Measurements from ENCODE around the gene SLC26A8. TPM values are rescaled to one million over a fixed set of nuclear protein-coding genes. Genes with fewer than 3 reads are reported as not detected.
"Not testable (repeated sequence)": the region's sequence is repeated elsewhere in the genome, so short reads cannot be mapped to it uniquely, and the experiment has no call there.

SLC26A8 gene
- total RNA-seq, 2 experiments from 2014 or later: not detected

GRCh38 chr6:36000451-36000850 is 24.0 kb downstream of the SLC26A8 start:
- DNase-seq (no peak), ATAC-seq (no peak)
- Mint-ChIP-seq H3K4me1 (ENCODE audit: low read depth) (no peaks in the 10 kb centered on the region), H3K36me3 (ENCODE audit: low read depth) (no peaks in the 10 kb centered on the region), H3K27me3 (ENCODE audit: low read depth) (peaks cover 9% of the 10 kb centered on the region), H3K9me3 (ENCODE audit: insufficient read depth) (no peaks in the 10 kb centered on the region), H3K27ac (no peak overlapping the region), H3K4me3 (no peak overlapping the region)
- ChIA-PET CTCF (interaction anchor here (1.3 kb wide), 1 partner anchor 96 kb away, joined by 4 read pairs; no protein-coding TSS in a partner anchor), POLR2A (no interaction called here)

GRCh38 chr6:35993150-35993549 is 31.3 kb downstream of the SLC26A8 start:
- DNase-seq: no peak
- Mint-ChIP-seq H3K36me3 (ENCODE audit: low read depth) (no peaks in the 10 kb centered on the region), H3K27ac (no peak overlapping the region), H3K9me3 (ENCODE audit: insufficient read depth) (no peaks in the 10 kb centered on the region), H3K27me3 (ENCODE audit: low read depth) (peaks cover 15% of the 10 kb centered on the region), H3K4me3 (no peak overlapping the region), H3K4me1 (ENCODE audit: low read depth) (no peaks in the 10 kb centered on the region)
- CTCF ChIA-PET: no interaction called here
- POLR2A ChIA-PET: no interaction called here
- ATAC-seq: no peak

- H3K36me3 Mint-ChIP-seq (ENCODE audit: low read depth); DNase-seq; H3K27ac Mint-ChIP-seq; CTCF ChIA-PET; POLR2A ChIA-PET; H3K4me3 Mint-ChIP-seq; H3K4me1 Mint-ChIP-seq (ENCODE audit: low read depth); ATAC-seq; H3K9me3 Mint-ChIP-seq (ENCODE audit: insufficient read depth): not testable (repeated sequence)
- peaks cover 14% of the 10 kb centered on the region for H3K27me3 Mint-ChIP-seq (ENCODE audit: low read depth)
These were observed 36.4 kb downstream of the SLC26A8 start for GRCh38 chr6:35988047-35988446.

- no peak overlapping the region for H3K4me3 Mint-ChIP-seq
- H3K27ac Mint-ChIP-seq: no peak overlapping the region
- no peak for DNase-seq
- no peaks in the 10 kb centered on the region for H3K9me3 Mint-ChIP-seq (ENCODE audit: insufficient read depth)
- no peaks in the 10 kb centered on the region for H3K36me3 Mint-ChIP-seq (ENCODE audit: low read depth)
- H3K4me1 Mint-ChIP-seq (ENCODE audit: low read depth): no peaks in the 10 kb centered on the region
- no peak for ATAC-seq
- peaks cover 14% of the 10 kb centered on the region for H3K27me3 Mint-ChIP-seq (ENCODE audit: low read depth)
- POLR2A ChIA-PET: no interaction called here
- CTCF ChIA-PET: no interaction called here
These were observed 39.7 kb downstream of the SLC26A8 start for GRCh38 chr6:35984701-35985100.

- Mint-ChIP-seq H3K36me3 (ENCODE audit: low read depth) (no peaks in the 10 kb centered on the region), H3K9me3 (ENCODE audit: insufficient read depth) (no peaks in the 10 kb centered on the region), H3K27ac (no peak overlapping the region), H3K4me3 (no peak overlapping the region), H3K4me1 (ENCODE audit: low read depth) (no peaks in the 10 kb centered on the region), H3K27me3 (ENCODE audit: low read depth) (peaks cover 10% of the 10 kb centered on the region)
- POLR2A ChIA-PET: no interaction called here
- DNase-seq (no peak), ATAC-seq (no peak)
- CTCF ChIA-PET: no interaction called here
These were observed 43.3 kb downstream of the SLC26A8 start for GRCh38 chr6:35980991-35981645.

- DNase-seq; H3K4me1 Mint-ChIP-seq (ENCODE audit: low read depth); ATAC-seq; H3K4me3 Mint-ChIP-seq; H3K36me3 Mint-ChIP-seq (ENCODE audit: low read depth); POLR2A ChIA-PET; H3K9me3 Mint-ChIP-seq (ENCODE audit: insufficient read depth); H3K27ac Mint-ChIP-seq; H3K27me3 Mint-ChIP-seq (ENCODE audit: low read depth): not testable (repeated sequence)
- CTCF ChIA-PET: interaction anchor here (1.3 kb wide), 1 partner anchor 115 kb away, joined by 6 read pairs; no protein-coding TSS in a partner anchor
These were observed 44.3 kb downstream of the SLC26A8 start for GRCh38 chr6:35980126-35980525.

- no peaks in the 10 kb centered on the region for H3K9me3 Mint-ChIP-seq (ENCODE audit: insufficient read depth)
- POLR2A ChIA-PET: no interaction called here
- peaks cover 6% of the 10 kb centered on the region for H3K27me3 Mint-ChIP-seq (ENCODE audit: low read depth)
- ATAC-seq (no peak), DNase-seq (no peak)
- no peak overlapping the region for H3K27ac Mint-ChIP-seq
- H3K36me3 Mint-ChIP-seq (ENCODE audit: low read depth): no peaks in the 10 kb centered on the region
- no peak overlapping the region for H3K4me3 Mint-ChIP-seq
- H3K4me1 Mint-ChIP-seq (ENCODE audit: low read depth): peaks cover 2% of the 10 kb centered on the region
- CTCF ChIA-PET: interaction anchor here (0.9 kb wide), 1 partner anchor 119 kb away, joined by 3 read pairs; no protein-coding TSS in a partner anchor
These were observed 47.1 kb downstream of the SLC26A8 start for GRCh38 chr6:35977308-35977707.

- Mint-ChIP-seq H3K9me3 (ENCODE audit: insufficient read depth) (no peaks in the 10 kb centered on the region), H3K36me3 (ENCODE audit: low read depth) (no peaks in the 10 kb centered on the region), H3K4me3 (no peak overlapping the region), H3K4me1 (ENCODE audit: low read depth) (peaks cover 2% of the 10 kb centered on the region), H3K27ac (no peak overlapping the region), H3K27me3 (ENCODE audit: low read depth) (no peaks in the 10 kb centered on the region)
- ChIA-PET CTCF (interaction anchor here (0.8 to 1.5 kb wide), 2 partner anchors 19 to 59 kb away, joined by 3 read pairs; no protein-coding TSS in a partner anchor), POLR2A (no interaction called here)
- no peak for ATAC-seq
- DNase-seq: no peak
These were observed 50.7 kb downstream of the SLC26A8 start for GRCh38 chr6:35973670-35974222.

- H3K4me1 Mint-ChIP-seq (ENCODE audit: low read depth): peaks cover 2% of the 10 kb centered on the region
- ATAC-seq (no peak), DNase-seq (no peak)
- no peak overlapping the region for H3K27ac Mint-ChIP-seq
- H3K4me3 Mint-ChIP-seq: no peak overlapping the region
- no peaks in the 10 kb centered on the region for H3K36me3 Mint-ChIP-seq (ENCODE audit: low read depth)
- CTCF ChIA-PET: interaction anchor here (0.8 to 1.5 kb wide), 2 partner anchors 18 to 60 kb away, joined by 3 read pairs; no protein-coding TSS in a partner anchor
- H3K27me3 Mint-ChIP-seq (ENCODE audit: low read depth): no peaks in the 10 kb centered on the region
- no peaks in the 10 kb centered on the region for H3K9me3 Mint-ChIP-seq (ENCODE audit: insufficient read depth)
- POLR2A ChIA-PET: no interaction called here
These were observed 51.7 kb downstream of the SLC26A8 start for GRCh38 chr6:35972471-35973367.

GRCh38 chr6:35970181-35970580 is 54.3 kb downstream of the SLC26A8 start:
- no peaks in the 10 kb centered on the region for H3K36me3 Mint-ChIP-seq (ENCODE audit: low read depth)
- ChIA-PET CTCF (no interaction called here), POLR2A (no interaction called here)
- no peak for DNase-seq
- no peak overlapping the region for H3K27ac Mint-ChIP-seq
- peaks cover 2% of the 10 kb centered on the region for H3K4me1 Mint-ChIP-seq (ENCODE audit: low read depth)
- H3K4me3 Mint-ChIP-seq: no peak overlapping the region
- ATAC-seq: no peak
- peaks cover 10% of the 10 kb centered on the region for H3K27me3 Mint-ChIP-seq (ENCODE audit: low read depth)
- no peaks in the 10 kb centered on the region for H3K9me3 Mint-ChIP-seq (ENCODE audit: insufficient read depth)

- ChIA-PET POLR2A (no interaction called here), CTCF (no interaction called here)
- peaks cover 2% of the 10 kb centered on the region for H3K4me1 Mint-ChIP-seq (ENCODE audit: low read depth)
- H3K27ac Mint-ChIP-seq: no peak overlapping the region
- DNase-seq (no peak), ATAC-seq (no peak)
- H3K9me3 Mint-ChIP-seq (ENCODE audit: insufficient read depth): no peaks in the 10 kb centered on the region
- H3K27me3 Mint-ChIP-seq (ENCODE audit: low read depth): peaks cover 10% of the 10 kb centered on the region
- no peaks in the 10 kb centered on the region for H3K36me3 Mint-ChIP-seq (ENCODE audit: low read depth)
- H3K4me3 Mint-ChIP-seq: no peak overlapping the region
These were observed 54.8 kb downstream of the SLC26A8 start for GRCh38 chr6:35969646-35970045.

- DNase-seq (no peak), ATAC-seq (no peak)
- Mint-ChIP-seq H3K36me3 (ENCODE audit: low read depth) (no peaks in the 10 kb centered on the region), H3K4me1 (ENCODE audit: low read depth) (peaks cover 2% of the 10 kb centered on the region), H3K4me3 (no peak overlapping the region), H3K27ac (no peak overlapping the region), H3K27me3 (ENCODE audit: low read depth) (peaks cover 10% of the 10 kb centered on the region), H3K9me3 (ENCODE audit: insufficient read depth) (no peaks in the 10 kb centered on the region)
- ChIA-PET POLR2A (no interaction called here), CTCF (interaction anchor here (0.6 kb wide), 1 partner anchor 83 kb away, joined by 3 read pairs; no protein-coding TSS in a partner anchor)
These were observed 55.6 kb downstream of the SLC26A8 start for GRCh38 chr6:35968821-35969220.
